HepG2 (cell line): ENCODE measurements around the gene ABI3BP. TPM values are rescaled to one million over a fixed set of nuclear protein-coding genes. Genes with fewer than 3 reads are reported as not detected.

Source experiments
- ATAC-seq: fragments of 200-7000 bp; cut with Tn5 transposase; 3 replicates; pipeline ENCODE4 v1.9.1; 2020; ENCODE audit warnings: mild to moderate bottlenecking, moderate library complexity
- BruUV-seq: library from RNA; stranded (reverse); fragments of 400-500 nt; replicated peaks from 2 replicates; lab custom pipeline; 2021; lab: Mats Ljungman, UMichigan
- CTCF ChIA-PET: fragments of 300-600 bp; formaldehyde crosslinking; extraction: SDS; loops from one replicate; lab custom pipeline; 2021; ENCODE audit warnings: low total read pairs, inconsistent platforms, low intra/inter-chr PET ratio; lab: Yijun Ruan, JAX
- POLR2A ChIA-PET: fragments of 350-600 bp; sonication (Branson Sonifier 250); formaldehyde crosslinking; loops from one replicate; lab custom pipeline; 2020; ENCODE audit warnings: antibody characterized with exemption, inconsistent platforms; lab: Yijun Ruan, JAX
- DNase-seq: peaks from one replicate; pipeline ENCODE4 v3.0.0-alpha.2; 2015; ENCODE audit warnings: low spot score
- FAIRE-seq: peaks from 3 replicates; lab custom pipeline; 2011; peaks lifted over from hg19 to GRCh38; lab: Jason Lieb, UNC
- H2AFZ ChIP-seq: one replicate; pipeline ENCODE4 v1.6.1; 2011; ENCODE audit warnings: low read length, inconsistent platforms
- H3K27ac ChIP-seq: fragments of 300-600 bp; 3 replicates; pipeline ENCODE4 v1.8.0; 2011; ENCODE audit warnings: mixed run types, mild to moderate bottlenecking, mixed read lengths, low read length, inconsistent platforms; ENCODE audit not compliant: insufficient read depth; ENCODE audit errors: extremely low read length
- H3K27me3 ChIP-seq, 2 experiments: fragments of 200-600 bp in 1 of 2; 2 replicates in 1 of 2; 3 replicates in 1 of 2; pipeline versions ENCODE4 v1.6.0 to v1.8.0; 2011; ENCODE audit warnings: low read length in 2 of 2, mild to moderate bottlenecking in 2 of 2, moderate library complexity in 2 of 2, inconsistent platforms in 1 of 2; ENCODE audit not compliant: insufficient read depth in 2 of 2, control insufficient read depth in 1 of 2
- H3K36me3 ChIP-seq, 2 experiments: fragments of 200-600 bp in 1 of 2; replicated peaks in 1 of 2; 2 replicates in 1 of 2; 3 replicates in 1 of 2; pipeline versions ENCODE4 v1.5.1 to v1.8.0; 2011; ENCODE audit warnings: low read length in 2 of 2, inconsistent platforms in 1 of 2; ENCODE audit not compliant: insufficient read depth in 2 of 2, control insufficient read depth in 1 of 2
- H3K4me1 ChIP-seq: 2 replicates; pipeline ENCODE4 v1.5.1; 2012; ENCODE audit warnings: low read length, inconsistent platforms; ENCODE audit not compliant: insufficient read depth
- H3K4me2 ChIP-seq: 2 replicates; pipeline ENCODE4 v1.6.0; 2011; ENCODE audit warnings: low read depth, low read length, inconsistent platforms
- H3K4me3 ChIP-seq, 3 experiments: fragments of 200-600 bp in 1 of 3; sonication (generic), shearing (Covaris generic) in 1 of 3; replicated peaks in 1 of 3; 2 replicates each; pipeline ENCODE4 v1.5.1; 2011 to 2016; ENCODE audit warnings: low read length in 3 of 3, inconsistent platforms in 2 of 3, low read depth in 2 of 3, mild to moderate bottlenecking in 2 of 3, control low read depth in 1 of 3, mixed read lengths in 1 of 3; ENCODE audit not compliant: insufficient read depth in 1 of 3
- H3K79me2 ChIP-seq: one replicate; pipeline ENCODE4 v1.6.1; 2011; ENCODE audit warnings: low read length, inconsistent platforms; ENCODE audit not compliant: insufficient read depth
- H3K9ac ChIP-seq: 2 replicates; pipeline ENCODE4 v1.6.0; 2011; ENCODE audit warnings: mild to moderate bottlenecking, low read depth, low read length, inconsistent platforms; ENCODE audit not compliant: insufficient read depth
- H3K9me3 ChIP-seq: 2 replicates; pipeline ENCODE4 v1.5.1; 2012; ENCODE audit warnings: mild to moderate bottlenecking, low read length
- H4K20me1 ChIP-seq: 2 replicates; pipeline ENCODE4 v1.6.0; 2011; ENCODE audit warnings: inconsistent platforms, mild to moderate bottlenecking, low read length, moderate library complexity; ENCODE audit not compliant: insufficient read depth
- HOMEZ ChIP-seq: IDR thresholded peaks from 2 replicates; pipeline ENCODE4 v1.6.1; 2016; ENCODE audit warnings: low read depth
- HOXA5 ChIP-seq: sonication (generic); formaldehyde crosslinking; IDR thresholded peaks from 2 replicates; pipeline ENCODE4 v1.4.0; 2020; ENCODE audit warnings: missing genetic modification reagents
- MAFF ChIP-seq: IDR thresholded peaks from 2 replicates; pipeline ENCODE4 v1.6.1; 2011; ENCODE audit warnings: low read depth, low read length, improper control_type of control experiment
- SCMH1 ChIP-seq: sonication (generic); formaldehyde crosslinking; IDR thresholded peaks from 2 replicates; pipeline ENCODE4 v1.9.0; 2021; ENCODE audit warnings: missing genetic modification reagents, mild to moderate bottlenecking, borderline replicate concordance
- SPEN ChIP-seq: sonication (generic); formaldehyde crosslinking; IDR thresholded peaks from 2 replicates; pipeline ENCODE4 v1.5.1; 2020; ENCODE audit warnings: low read depth, mild to moderate bottlenecking, missing genetic modification reagents
- WGBS: methylation state at CpG from one replicate; pipeline ENCODE4 v1.1.6; 2017; ENCODE audit warnings: low lambda C conversion rate; 5-methylcytosine and 5-hydroxymethylcytosine counted together
- in situ Hi-C: cut with HindIII; loops from 2 replicates; pipeline ENCODE4 v1.10.0; 2017; ENCODE audit warnings: low pct_unique_long_range_greater_than_20kb; ENCODE audit not compliant: extremely low pct_ligation_motif_present
- intact Hi-C: fragments of 100-400 bp; cut with micrococcal nuclease; formaldehyde crosslinking; loops from one replicate; pipeline ENCODE4 v1.10.0; 2022; ENCODE audit not compliant: unreplicated experiment
- polyA plus RNA-seq, 8 experiments: library from polyadenylated mRNA; depleted of rRNA in 3 of 8; stranded (reverse) in 7 of 8; unstranded in 1 of 8; fragments of >200 nt; fragmentation: Illumina TruSeq in 4 of 8; extraction: Trizol in 4 of 8; gene quantifications; 2 replicates each; pipeline versions ENCODE4 v1.2.1 to v1.2.3, GENCODE V29; 2011 to 2016; ENCODE audit warnings: low read depth in 4 of 8, missing spikeins in 1 of 8, mixed read lengths in 1 of 8; ENCODE audit not compliant: insufficient read depth in 1 of 8
- total RNA-seq, 5 experiments: library from RNA; depleted of rRNA; stranded (reverse); fragments of >200 nt; fragmentation: Illumina TruSeq; extraction: Trizol; gene quantifications; 2 replicates each; pipeline ENCODE4 v1.2.3, GENCODE V29; 2016; ENCODE audit warnings: low read depth in 1 of 5
- TF ChIP-seq, protein P1 (sequence below), 2 experiments: sonication (generic) in 1 of 2; formaldehyde crosslinking in 1 of 2; IDR thresholded peaks; 2 replicates each; pipeline versions ENCODE4 v1.5.1 to v1.6.1; 2011 to 2020; ENCODE audit warnings: borderline replicate concordance in 1 of 2, low read depth in 1 of 2, low read length in 1 of 2, mild to moderate bottlenecking in 1 of 2, missing genetic modification reagents in 1 of 2, moderate library complexity in 1 of 2

Gene ABI3BP
- total and polyA plus RNA-seq, 2 of the 13 experiments (the other 11 are each of a cell fraction or from before 2014, with no cell fraction given), result not detected

- Histone ChIP-seq H3K79me2 (no peaks in the 10 kb centered on the region), H3K4me2 (no peak overlapping the region), H4K20me1 (no peaks in the 10 kb centered on the region; the same call in 1 of the 2 replicates), H3K4me1 (no peaks in the 10 kb centered on the region), H3K9me3 (no peaks in the 10 kb centered on the region), H3K4me3 (no peak overlapping the region), H3K27ac (no peak overlapping the region), H3K27me3 (no peaks in the 10 kb centered on the region), H3K36me3 (peaks cover 9 to 76% of the 10 kb centered on the region in 2 experiments), H3K9ac (no peak overlapping the region), H2AFZ (no peak overlapping the region)
- ChIA-PET POLR2A (no interaction called here), CTCF (no interaction called here)
- intact Hi-C loops (no loop called here), in situ Hi-C loops (no loop called here)
- TF ChIP-seq SPEN (CRISPR knock-in tag), result no peak
- no peak; the same call in 2 of the 3 replicates for ATAC-seq
- no TSS peak for BruUV-seq
- DNase-seq, result no peak
- FAIRE-seq, result no peak
- WGBS, result over 99% methylated on average over 6 of the region's 6 CpGs
These were observed 245.0 kb downstream of the ABI3BP start for GRCh38 chr3:100748220-100748619.

DNA sequence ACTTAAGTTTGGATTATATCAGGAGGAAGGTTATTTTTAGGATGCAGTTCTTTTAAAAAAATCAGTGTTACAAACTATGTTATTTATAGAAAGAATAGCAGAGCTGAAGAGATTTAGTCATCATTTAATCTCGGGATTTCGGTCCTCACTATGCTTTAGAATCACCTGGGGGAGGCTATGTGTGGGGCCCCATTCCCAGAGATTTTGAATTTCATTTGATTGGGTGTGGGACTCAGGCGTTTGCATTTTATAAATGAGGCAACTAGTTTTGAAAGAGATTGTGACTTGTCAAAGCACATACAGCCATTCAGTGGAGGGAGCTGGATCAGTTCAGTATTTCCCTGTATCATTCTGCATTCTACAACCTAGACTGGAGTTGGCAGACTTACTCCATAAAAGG is 247.1 kb downstream of the ABI3BP start:
- ChIA-PET CTCF (no interaction called here), POLR2A (no interaction called here)
- ATAC-seq, result no peak
- no peak overlapping the region for H2AFZ ChIP-seq
- intact Hi-C loops, result no loop called here
- H3K9me3 ChIP-seq, result no peaks in the 10 kb centered on the region
- no peak overlapping the region for H3K9ac ChIP-seq
- no peak overlapping the region for H3K4me3 ChIP-seq
- no peak for FAIRE-seq
- no peaks in the 10 kb centered on the region for H3K79me2 ChIP-seq
- no peaks in the 10 kb centered on the region for H3K4me1 ChIP-seq
- BruUV-seq, result no TSS peak
- peaks cover 11 to 77% of the 10 kb centered on the region in 2 experiments for H3K36me3 ChIP-seq
- no peaks in the 10 kb centered on the region for H3K27me3 ChIP-seq
- TF ChIP-seq HOXA5, result no peak
- in situ Hi-C loops, result no loop called here
- H3K27ac ChIP-seq, result no peak overlapping the region
- H3K4me2 ChIP-seq, result no peak overlapping the region
- whole genome bisulfite sequencing, result 94% methylated on average over 3 of the region's 3 CpGs
- no peak for DNase-seq
- no peaks in the 10 kb centered on the region; the same call in 1 of the 2 replicates for H4K20me1 ChIP-seq

- BruUV-seq, result no TSS peak
- TF ChIP-seq HOMEZ (CRISPR knock-in tag), result no peak
- no peak for TF ChIP-seq SCMH1 (CRISPR knock-in tag)
- TF ChIP-seq, protein P1, sequence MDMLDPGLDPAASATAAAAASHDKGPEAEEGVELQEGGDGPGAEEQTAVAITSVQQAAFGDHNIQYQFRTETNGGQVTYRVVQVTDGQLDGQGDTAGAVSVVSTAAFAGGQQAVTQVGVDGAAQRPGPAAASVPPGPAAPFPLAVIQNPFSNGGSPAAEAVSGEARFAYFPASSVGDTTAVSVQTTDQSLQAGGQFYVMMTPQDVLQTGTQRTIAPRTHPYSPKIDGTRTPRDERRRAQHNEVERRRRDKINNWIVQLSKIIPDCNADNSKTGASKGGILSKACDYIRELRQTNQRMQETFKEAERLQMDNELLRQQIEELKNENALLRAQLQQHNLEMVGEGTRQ (IDR thresholded peaks at IDR 0.05; ENCODE audit: low read depth, low read length), result no peak
- TF ChIP-seq, protein P1 (CRISPR knock-in tag; IDR thresholded peaks at IDR 0.05; ENCODE audit: borderline replicate concordance), result no peak
- no peak for TF ChIP-seq MAFF
These were observed 247.6 kb downstream of the ABI3BP start for GRCh38 chr3:100745617-100746016.

More at GRCh38 chr3:100745617-100746016, 247.6 kb downstream of the ABI3BP start:
- H3K4me2 ChIP-seq, result no peak overlapping the region
- H3K27ac ChIP-seq, result no peak overlapping the region
- no peaks in the 10 kb centered on the region for H3K4me1 ChIP-seq
- H3K9me3 ChIP-seq, result no peaks in the 10 kb centered on the region
- H3K79me2 ChIP-seq, result no peaks in the 10 kb centered on the region
- DNase-seq (no peak), FAIRE-seq (no peak), ATAC-seq (no peak)
- ChIA-PET POLR2A (no interaction called here), CTCF (no interaction called here)
- H3K27me3 ChIP-seq, result no peaks in the 10 kb centered on the region
- H3K4me3 ChIP-seq, result no peak overlapping the region
- H3K36me3 ChIP-seq, result peaks cover 11 to 78% of the 10 kb centered on the region in 2 experiments
- intact Hi-C loops, result no loop called here
- H2AFZ ChIP-seq, result no peak overlapping the region
- in situ Hi-C loops, result no loop called here
- H3K9ac ChIP-seq, result no peak overlapping the region
- H4K20me1 ChIP-seq, result no peaks in the 10 kb centered on the region; the same call in 1 of the 2 replicates
